COLO668 (cell line): ENCODE data around the gene ZBTB46.
A peak's percentile ranks its signal among the peaks of the same experiment; 100 is the strongest.
"Not testable (repeated sequence)": the region's sequence is repeated elsewhere in the genome, so short reads cannot be mapped to it uniquely, and the experiment has no call there.

Experiments used
- DNase-seq: peaks from one replicate; lab custom pipeline; 2025; ENCODE audit not compliant: unreplicated experiment; lab: John Stamatoyannopoulos, UW

ZBTB46 gene

GRCh38 chr20:63736893-63737694 is 94.0 kb downstream of the ZBTB46 start:
- no peak for DNase-seq

DNA sequence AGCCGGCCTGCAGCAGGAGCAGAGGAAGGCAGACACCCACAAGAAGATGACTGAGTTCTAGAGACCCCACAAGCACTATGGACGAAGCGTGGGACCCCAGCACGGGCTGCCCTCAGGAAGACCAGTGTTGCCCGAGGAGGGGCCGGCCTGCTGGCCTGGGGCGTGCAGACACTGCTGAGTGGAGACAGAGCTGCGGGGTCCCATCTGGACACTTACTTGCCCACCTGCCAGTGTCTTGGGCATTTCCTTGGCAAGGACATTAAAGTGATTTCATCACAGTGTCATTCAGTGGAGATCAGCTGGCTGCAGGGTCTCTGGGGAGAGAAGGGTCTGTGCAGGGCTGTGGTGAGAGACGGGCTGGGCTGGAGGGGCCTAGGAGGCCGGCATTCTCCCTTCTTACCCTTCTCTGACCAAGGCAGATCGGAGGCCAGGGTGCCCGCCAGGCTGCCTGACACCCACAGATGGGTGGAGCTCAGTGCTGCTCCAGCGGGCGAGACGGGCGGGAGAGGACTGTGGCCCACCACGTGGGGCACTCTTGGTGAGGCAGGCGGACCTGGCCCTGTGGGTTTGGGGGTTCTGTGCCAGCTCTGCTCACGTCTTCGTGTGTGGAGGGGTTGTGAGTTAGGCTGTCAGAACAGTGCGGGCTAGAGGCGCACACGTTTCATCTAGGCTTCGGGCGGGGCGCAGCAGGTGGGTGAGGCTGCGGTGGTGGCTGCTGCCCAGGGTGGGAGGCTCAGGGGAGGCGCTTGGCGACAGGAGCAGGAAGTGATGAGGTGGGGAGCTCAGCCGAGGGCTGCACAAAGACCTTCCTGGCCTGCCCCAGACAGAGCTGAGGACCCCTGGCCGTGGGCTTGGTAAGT is 95.0 kb downstream of the ZBTB46 start, which contains the start of gene LIME1:
Gene LIME1, plus strand, starts transcription at position 806 of the 860 bp plus-strand sequence. CDS start 886 bp downstream, outside the sequence.
- no peak for DNase-seq

DNA sequence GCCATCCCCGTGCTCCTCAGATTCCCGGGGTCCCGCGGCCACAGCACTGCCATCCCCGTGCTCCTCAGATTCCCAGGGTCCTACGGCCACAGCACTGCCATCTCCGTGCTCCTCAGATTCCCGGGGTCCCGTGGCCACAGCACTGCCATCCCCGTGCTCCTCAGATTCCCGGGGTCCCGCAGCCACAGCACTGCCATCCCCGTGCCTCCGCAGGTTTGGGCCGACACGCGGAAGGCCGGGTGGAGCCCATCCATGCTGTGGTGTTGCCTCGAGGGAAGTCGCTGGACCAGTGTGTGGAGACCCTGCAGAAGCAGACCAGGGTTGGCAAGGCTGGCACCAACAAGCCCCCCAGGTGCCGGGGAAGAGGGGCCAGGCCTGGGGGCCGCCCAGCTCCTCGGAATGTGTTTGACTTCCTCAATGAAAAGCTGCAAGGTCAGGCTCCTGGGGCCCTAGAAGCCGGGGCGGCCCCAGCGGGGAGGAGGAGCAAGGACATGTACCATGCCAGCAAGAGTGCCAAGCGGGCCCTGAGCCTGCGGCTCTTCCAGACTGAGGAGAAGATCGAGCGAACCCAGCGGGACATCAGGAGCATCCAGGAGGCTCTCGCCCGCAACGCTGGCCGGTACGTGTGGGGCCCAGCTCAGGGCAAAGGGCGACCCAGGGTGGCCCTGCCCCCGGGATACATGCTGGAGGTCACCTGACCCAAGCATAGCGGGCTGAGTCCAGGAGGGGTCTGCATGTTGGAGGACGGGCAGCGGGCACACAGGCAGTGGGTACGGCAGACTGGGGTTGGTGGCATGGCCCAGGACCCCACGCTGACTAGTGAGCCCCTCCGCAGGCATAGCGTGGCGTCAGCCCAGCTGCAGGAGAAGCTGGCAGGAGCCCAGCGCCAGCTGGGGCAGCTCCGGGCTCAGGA is 95.9 kb downstream of the ZBTB46 start:
- DNase-seq = no peak

- DNase-seq = no peak
These were observed 96.7 kb downstream of the ZBTB46 start for GRCh38 chr20:63734111-63734945.

DNA sequence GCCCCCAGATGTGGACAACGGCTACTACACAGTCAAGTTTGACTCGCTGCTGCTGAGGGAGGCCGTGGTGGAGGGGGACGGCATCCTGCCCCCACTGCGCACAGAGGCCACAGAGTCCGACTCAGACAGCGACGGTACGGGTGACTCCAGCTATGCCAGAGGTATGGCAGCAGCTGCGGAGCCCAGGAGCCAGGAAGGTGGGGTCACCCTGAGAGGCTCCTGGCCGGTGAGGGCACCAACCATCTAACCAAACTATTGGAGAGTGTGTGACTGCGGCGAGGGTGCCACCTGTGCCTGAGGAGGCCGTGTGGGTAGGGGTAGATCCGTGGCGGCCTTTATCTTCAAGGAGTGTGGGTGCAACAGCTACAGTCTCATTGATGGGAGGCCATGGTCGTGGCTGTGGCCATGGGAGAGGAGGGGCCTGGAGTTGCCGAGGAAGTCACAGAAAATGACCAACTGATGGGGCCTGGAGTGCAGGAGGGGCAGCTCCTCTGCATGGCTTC is 97.4 kb downstream of the ZBTB46 start:
- DNase-seq = no peak

GRCh38 chr20:63733117-63733516 is 97.9 kb downstream of the ZBTB46 start:
- no peak for DNase-seq

DNA sequence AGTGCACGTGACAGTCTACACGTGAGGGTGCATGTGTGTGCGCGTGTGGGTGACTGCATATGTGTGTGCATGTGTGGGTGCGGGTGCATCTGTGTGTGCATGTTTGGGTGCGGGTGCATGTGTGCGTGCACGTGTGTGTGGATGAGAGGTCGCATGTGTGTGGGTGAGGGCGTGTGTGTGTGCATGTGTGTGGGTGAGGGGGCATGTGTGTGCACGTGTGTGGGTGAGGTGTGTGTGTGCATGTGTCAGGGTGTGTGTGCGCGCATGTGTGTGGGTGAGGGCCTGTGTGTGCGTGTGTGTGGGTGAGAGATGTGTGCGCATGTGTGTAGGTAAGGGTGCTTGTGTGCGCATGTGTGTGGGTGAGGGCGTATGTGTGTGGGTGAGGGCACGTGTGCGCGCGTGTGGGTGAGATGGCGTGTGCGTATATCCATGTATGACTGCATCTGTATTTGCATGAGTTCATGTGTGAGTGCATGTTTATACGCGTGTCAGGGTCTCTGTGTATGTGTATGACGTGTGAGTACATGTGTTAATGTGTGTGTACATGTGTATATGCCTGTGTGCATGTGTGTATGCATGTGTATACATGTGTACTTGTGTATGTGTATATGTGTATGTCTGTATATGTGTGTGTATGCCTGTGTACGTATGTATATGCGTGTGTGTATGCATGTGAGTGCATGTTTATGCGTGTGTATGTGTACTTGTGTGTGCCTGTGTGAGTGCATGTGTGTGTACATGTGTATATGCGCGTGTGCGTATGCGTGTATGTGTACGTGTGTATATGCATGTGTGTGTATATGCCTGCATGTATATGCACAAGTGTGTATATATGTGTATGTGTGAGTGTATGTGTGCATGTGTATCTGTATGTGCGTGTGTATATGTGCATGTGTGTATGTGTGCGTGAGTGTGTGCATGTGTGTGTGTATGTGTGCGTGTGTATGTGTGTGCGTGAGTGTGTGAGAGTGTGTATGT is 98.7 kb downstream of the ZBTB46 start:
- no peak for DNase-seq

- no peak for DNase-seq
These were observed 99.7 kb downstream of the ZBTB46 start for GRCh38 chr20:63731410-63731809.

GRCh38 chr20:63730189-63730733 is 100.8 kb downstream of the ZBTB46 start:
- not testable (repeated sequence) for DNase-seq

DNA sequence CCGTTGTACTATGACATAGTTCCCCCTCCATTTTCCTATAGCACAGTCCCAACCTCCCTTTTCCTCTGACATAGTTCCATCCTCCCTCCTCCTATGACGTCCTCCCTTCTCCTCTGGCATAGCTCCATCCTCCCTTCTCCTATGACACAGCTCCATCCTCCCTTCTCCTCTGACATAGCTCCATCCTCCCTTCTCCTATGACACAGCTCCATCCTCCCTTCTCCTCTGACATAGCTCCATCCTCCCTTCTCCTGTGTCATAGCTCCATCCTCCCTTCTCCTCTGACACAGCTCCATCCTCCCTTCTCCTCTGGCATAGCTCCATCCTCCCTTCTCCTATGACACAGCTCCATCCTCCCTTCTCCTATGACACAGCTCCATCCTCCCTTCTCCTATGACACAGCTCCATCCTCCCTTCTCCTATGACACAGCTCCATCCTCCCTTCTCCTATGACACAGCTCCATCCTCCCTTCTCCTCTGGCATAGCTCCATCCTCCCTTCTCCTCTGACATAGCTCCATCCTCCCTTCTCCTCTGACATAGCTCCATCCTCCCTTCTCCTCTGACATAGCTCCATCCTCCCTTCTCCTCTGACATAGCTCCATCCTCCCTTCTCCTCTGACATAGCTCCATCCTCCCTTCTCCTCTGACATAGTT is 108.0 kb downstream of the ZBTB46 start:
- not testable (repeated sequence) for DNase-seq

GRCh38 chr20:63718996-63719395 is 112.1 kb downstream of the ZBTB46 start:
- no peak for DNase-seq

GRCh38 chr20:63714858-63715257 is 116.2 kb downstream of the ZBTB46 start:
- DNase-seq = no peak

DNA sequence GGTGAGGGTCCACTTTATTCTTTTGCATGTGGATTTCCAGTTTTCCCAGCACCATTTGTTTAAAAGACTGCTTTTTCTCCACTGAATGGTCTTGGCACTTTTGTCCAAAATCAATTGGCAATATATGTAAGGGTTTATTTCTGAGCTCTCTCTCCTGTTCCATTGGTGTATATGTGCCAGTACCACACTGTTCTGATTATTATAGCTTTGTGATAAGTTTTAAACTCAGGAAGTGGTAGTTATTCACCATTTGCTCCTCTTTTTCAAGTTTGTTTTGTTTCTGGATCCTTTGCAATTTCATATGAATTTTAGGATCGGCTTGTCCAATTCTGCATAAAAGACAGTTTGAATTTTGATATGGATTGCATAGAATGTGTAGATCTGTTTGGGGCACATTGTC is 118.9 kb downstream of the ZBTB46 start:
- DNase-seq = no peak

DNA sequence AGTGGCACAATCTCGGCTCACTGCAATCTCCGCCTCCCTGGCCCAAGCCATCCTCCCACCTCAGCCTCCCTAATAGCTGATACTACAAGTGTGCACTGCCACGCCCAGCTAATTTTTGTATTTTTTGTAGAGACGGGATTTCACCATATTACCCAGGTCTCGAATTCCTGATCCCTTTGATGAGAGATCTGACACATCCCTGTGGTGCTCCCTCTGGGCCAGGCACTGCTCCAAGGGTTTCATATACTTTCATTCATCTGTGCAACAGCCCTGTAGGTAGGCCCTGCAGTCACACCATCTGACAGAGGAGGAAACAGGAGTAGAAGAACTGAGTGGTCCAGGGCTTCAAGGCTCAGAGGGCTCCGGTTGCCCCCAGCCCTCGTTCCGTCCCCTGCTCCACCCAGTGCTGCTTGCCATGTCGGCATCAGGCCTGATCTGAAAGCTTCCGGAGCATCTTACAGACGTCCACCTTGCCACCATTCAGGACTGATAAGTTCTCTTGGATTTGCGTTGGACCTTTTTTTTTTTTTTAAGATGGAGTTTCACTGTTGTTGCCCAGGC is 119.9 kb downstream of the ZBTB46 start:
- DNase-seq = no peak

GRCh38 chr20:63709149-63709527 is 121.9 kb downstream of the ZBTB46 start:
- no peak for DNase-seq

- DNase-seq = peak; percentile 54
These were observed 122.5 kb downstream of the ZBTB46 start for GRCh38 chr20:63708301-63709148.
